A673 (cell line): ENCODE data around the gene ROBO4.

Experiments used
- EZH2 ChIP-seq: fragments of 200-600 bp; sonication (generic); IDR thresholded peaks from 2 replicates; pipeline ENCODE4 v1.6.1; 2017; ENCODE audit warnings: borderline replicate concordance, low read depth, mild to moderate bottlenecking, mixed read lengths, antibody characterized with exemption, low read length; ENCODE audit not compliant: poor library complexity, severe bottlenecking
- TF ChIP-seq, protein P1 (sequence below): fragments of 300-800, 200-600 bp; sonication (generic); conservative IDR thresholded peaks from 2 replicates; pipeline ENCODE4 v1.5.1; 2017; ENCODE audit warnings: low read depth, mild to moderate bottlenecking, antibody characterized with exemption, low read length, moderate library complexity, mixed read lengths

DNA sequence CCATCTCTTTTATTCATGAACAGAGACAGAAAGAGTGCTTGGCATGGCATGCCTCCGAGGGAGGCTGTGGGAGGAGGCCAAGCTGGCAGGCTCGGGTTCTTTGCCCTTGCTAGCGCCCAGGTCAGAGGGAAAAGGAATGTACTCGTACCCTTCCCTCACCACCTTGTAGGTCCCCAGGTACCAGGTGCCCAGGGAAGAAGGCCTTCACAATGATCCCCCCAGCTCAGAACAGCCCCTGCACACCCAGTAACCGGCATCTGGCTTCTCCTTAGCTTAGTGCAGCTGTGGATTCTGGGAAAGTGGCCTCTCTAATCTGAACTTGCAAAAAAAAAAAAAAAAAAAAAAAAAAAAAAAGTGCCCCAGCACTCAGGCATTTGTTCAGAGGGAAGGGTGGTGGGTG, 22.7 kb upstream of the ROBO4 start:
- TF ChIP-seq, protein P1, sequence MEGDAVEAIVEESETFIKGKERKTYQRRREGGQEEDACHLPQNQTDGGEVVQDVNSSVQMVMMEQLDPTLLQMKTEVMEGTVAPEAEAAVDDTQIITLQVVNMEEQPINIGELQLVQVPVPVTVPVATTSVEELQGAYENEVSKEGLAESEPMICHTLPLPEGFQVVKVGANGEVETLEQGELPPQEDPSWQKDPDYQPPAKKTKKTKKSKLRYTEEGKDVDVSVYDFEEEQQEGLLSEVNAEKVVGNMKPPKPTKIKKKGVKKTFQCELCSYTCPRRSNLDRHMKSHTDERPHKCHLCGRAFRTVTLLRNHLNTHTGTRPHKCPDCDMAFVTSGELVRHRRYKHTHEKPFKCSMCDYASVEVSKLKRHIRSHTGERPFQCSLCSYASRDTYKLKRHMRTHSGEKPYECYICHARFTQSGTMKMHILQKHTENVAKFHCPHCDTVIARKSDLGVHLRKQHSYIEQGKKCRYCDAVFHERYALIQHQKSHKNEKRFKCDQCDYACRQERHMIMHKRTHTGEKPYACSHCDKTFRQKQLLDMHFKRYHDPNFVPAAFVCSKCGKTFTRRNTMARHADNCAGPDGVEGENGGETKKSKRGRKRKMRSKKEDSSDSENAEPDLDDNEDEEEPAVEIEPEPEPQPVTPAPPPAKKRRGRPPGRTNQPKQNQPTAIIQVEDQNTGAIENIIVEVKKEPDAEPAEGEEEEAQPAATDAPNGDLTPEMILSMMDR = no peak
- TF ChIP-seq EZH2 = no peak
